ENCODE data around the gene TGFBR2.

Gene TGFBR2

GRCh38 chr3:30583973-30584372 is 22.4 kb upstream of the TGFBR2 start:
- Histone ChIP-seq H3K27me3 (ENCODE audit: control insufficient read depth in 1 of 2, insufficient read depth in 2 of 2, low read length in 2 of 2) (no peaks in the 10 kb centered on the region), H3K4me1 (ENCODE audit: control insufficient read depth, insufficient read depth, low read length) (no peaks in the 10 kb centered on the region), H3K36me3 (ENCODE audit: control insufficient read depth in 2 of 2, insufficient read depth in 2 of 2, low read length in 2 of 2) (no peaks in the 10 kb centered on the region), H3K9ac (ENCODE audit: low read length in 2 of 2) (no peak overlapping the region), H3K4me3 (ENCODE audit: low read length in 2 of 2) (no peak overlapping the region), H3K27ac (ENCODE audit: low read length) (no peak overlapping the region), H3K9me3 (ENCODE audit: control insufficient read depth in 2 of 2, low read length in 2 of 2) (no peaks in the 10 kb centered on the region)

DNA sequence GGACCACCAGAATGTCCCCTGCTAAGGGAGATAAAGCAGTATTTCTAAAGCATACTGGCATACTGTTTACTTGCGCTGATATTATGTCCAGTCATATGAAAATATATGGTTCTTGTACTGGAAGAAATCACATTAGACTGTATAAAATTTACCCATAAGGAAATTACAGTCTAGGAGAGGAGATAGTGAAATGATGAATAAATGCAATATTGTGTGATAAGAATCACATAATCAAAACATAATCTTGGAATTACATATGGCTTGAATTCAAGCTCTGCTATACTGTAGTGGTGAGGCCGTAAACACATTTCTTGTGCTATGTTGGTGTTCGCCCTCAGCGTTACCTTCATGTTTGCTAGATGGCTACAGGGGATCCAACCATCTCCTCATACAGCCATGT is 20.7 kb upstream of the TGFBR2 start:
- Histone ChIP-seq H3K9me3 (ENCODE audit: control insufficient read depth in 2 of 2, low read length in 2 of 2) (no peaks in the 10 kb centered on the region), H3K27me3 (ENCODE audit: control insufficient read depth in 1 of 2, insufficient read depth in 2 of 2, low read length in 2 of 2) (no peaks in the 10 kb centered on the region), H3K4me1 (ENCODE audit: control insufficient read depth, insufficient read depth, low read length) (no peaks in the 10 kb centered on the region)

DNA sequence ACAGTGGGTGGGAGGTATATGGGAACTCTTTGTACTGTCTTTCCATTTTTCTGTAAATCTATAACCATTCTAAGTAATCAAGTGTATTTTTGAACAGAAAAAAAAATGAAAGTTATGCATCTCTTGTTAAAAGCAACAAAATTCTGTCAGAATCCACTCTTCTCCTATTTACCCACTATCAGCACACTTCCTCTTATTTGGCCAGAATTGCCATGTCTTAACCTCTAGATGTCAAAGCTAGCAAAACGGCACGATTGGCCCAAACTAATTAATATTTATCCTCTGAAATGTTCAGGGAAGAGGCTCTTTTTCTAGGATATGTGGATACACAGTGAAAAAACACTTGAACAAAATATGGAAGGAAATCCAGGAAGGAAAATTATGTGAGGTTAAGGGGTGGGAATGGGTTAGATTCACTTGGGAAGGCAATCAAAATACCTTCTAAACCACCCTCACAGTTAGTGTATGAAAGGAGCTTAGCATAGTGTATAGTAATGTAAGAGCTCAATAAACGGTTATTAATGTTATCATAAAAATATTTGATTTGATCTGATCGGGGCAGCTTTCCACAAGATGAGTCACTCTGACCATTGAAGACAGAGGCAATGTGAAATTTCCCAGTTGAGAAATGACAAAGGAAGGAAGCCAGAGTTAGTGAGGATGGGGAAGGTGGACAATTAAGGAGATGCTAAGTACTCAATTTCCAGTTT is 20.1 kb upstream of the TGFBR2 start:
- Histone ChIP-seq H3K27me3 (ENCODE audit: control insufficient read depth in 1 of 2, insufficient read depth in 2 of 2, low read length in 2 of 2) (no peaks in the 10 kb centered on the region), H3K4me3 (ENCODE audit: low read length in 2 of 2) (no peak overlapping the region), H3K36me3 (ENCODE audit: control insufficient read depth in 2 of 2, insufficient read depth in 2 of 2, low read length in 2 of 2) (no peaks in the 10 kb centered on the region), H3K4me1 (ENCODE audit: control insufficient read depth, insufficient read depth, low read length) (no peaks in the 10 kb centered on the region), H3K27ac (ENCODE audit: low read length) (no peak overlapping the region), H3K9me3 (ENCODE audit: control insufficient read depth in 2 of 2, low read length in 2 of 2) (no peaks in the 10 kb centered on the region), H3K9ac (ENCODE audit: low read length in 2 of 2) (no peak overlapping the region)

More for the DNA sequence above, 20.7 kb upstream of the TGFBR2 start:
- Histone ChIP-seq H3K9ac (ENCODE audit: low read length in 2 of 2) (no peak overlapping the region), H3K36me3 (ENCODE audit: control insufficient read depth in 2 of 2, insufficient read depth in 2 of 2, low read length in 2 of 2) (no peaks in the 10 kb centered on the region), H3K4me3 (ENCODE audit: low read length in 2 of 2) (no peak overlapping the region), H3K27ac (ENCODE audit: low read length) (no peak overlapping the region)

- H3K4me1 ChIP-seq (ENCODE audit: control insufficient read depth, insufficient read depth, low read length): no peaks in the 10 kb centered on the region
- no peaks in the 10 kb centered on the region for H3K27me3 ChIP-seq (ENCODE audit: control insufficient read depth in 1 of 2, insufficient read depth in 2 of 2, low read length in 2 of 2)
- no peak overlapping the region for H3K9ac ChIP-seq (ENCODE audit: low read length in 2 of 2)
- H3K36me3 ChIP-seq (ENCODE audit: control insufficient read depth in 2 of 2, insufficient read depth in 2 of 2, low read length in 2 of 2): no peaks in the 10 kb centered on the region
- no peaks in the 10 kb centered on the region for H3K9me3 ChIP-seq (ENCODE audit: control insufficient read depth in 2 of 2, low read length in 2 of 2)
- H3K27ac ChIP-seq (ENCODE audit: low read length): no peak overlapping the region
- H3K4me3 ChIP-seq (ENCODE audit: low read length in 2 of 2): no peak overlapping the region
Measured at GRCh38 chr3:30586806-30587486, 19.5 kb upstream of the TGFBR2 start.

DNA sequence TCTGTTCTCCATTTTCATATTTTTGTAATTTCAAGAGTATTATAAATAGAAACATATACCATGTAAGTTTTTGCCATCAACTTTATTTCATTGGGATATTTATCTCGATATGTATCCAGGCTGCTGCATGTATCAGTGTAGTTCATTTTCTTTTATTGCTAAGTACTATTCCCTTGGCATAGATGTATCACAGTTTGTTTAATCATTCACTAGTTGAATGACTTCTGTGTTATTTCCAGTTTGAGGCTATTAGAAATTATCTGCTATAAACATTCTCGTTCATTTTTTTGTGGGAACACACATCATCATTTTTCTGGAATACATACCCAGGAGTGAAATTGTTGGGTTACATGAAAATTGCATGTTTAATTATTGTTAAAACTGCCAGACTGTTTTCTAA is 18.5 kb upstream of the TGFBR2 start:
- no peaks in the 10 kb centered on the region for H3K27me3 ChIP-seq (ENCODE audit: control insufficient read depth in 1 of 2, insufficient read depth in 2 of 2, low read length in 2 of 2)
- no peaks in the 10 kb centered on the region for H3K9me3 ChIP-seq (ENCODE audit: control insufficient read depth in 2 of 2, low read length in 2 of 2)
- no peak overlapping the region for H3K27ac ChIP-seq (ENCODE audit: low read length)
- no peak overlapping the region for H3K4me3 ChIP-seq (ENCODE audit: low read length in 2 of 2)
- H3K9ac ChIP-seq (ENCODE audit: low read length in 2 of 2): no peak overlapping the region
- no peaks in the 10 kb centered on the region for H3K36me3 ChIP-seq (ENCODE audit: control insufficient read depth in 2 of 2, insufficient read depth in 2 of 2, low read length in 2 of 2)
- no peaks in the 10 kb centered on the region for H3K4me1 ChIP-seq (ENCODE audit: control insufficient read depth, insufficient read depth, low read length)

- H3K27me3 ChIP-seq (ENCODE audit: control insufficient read depth in 1 of 2, insufficient read depth in 2 of 2, low read length in 2 of 2): no peaks in the 10 kb centered on the region
- H3K9me3 ChIP-seq (ENCODE audit: control insufficient read depth in 2 of 2, low read length in 2 of 2): no peaks in the 10 kb centered on the region
- H3K9ac ChIP-seq (ENCODE audit: low read length in 2 of 2): no peak overlapping the region
- H3K27ac ChIP-seq (ENCODE audit: low read length): no peak overlapping the region
- no peaks in the 10 kb centered on the region for H3K36me3 ChIP-seq (ENCODE audit: control insufficient read depth in 2 of 2, insufficient read depth in 2 of 2, low read length in 2 of 2)
- no peak overlapping the region for H3K4me3 ChIP-seq (ENCODE audit: low read length in 2 of 2)
- H3K4me1 ChIP-seq (ENCODE audit: control insufficient read depth, insufficient read depth, low read length): no peaks in the 10 kb centered on the region
Measured at GRCh38 chr3:30596152-30596551, 10.2 kb upstream of the TGFBR2 start.

GRCh38 chr3:30597131-30597768 is 9.2 kb upstream of the TGFBR2 start:
- Histone ChIP-seq H3K4me3 (ENCODE audit: low read length in 2 of 2) (no peak overlapping the region), H3K27ac (ENCODE audit: low read length) (no peak overlapping the region), H3K27me3 (ENCODE audit: control insufficient read depth in 1 of 2, insufficient read depth in 2 of 2, low read length in 2 of 2) (no peaks in the 10 kb centered on the region), H3K9ac (ENCODE audit: low read length in 2 of 2) (no peak overlapping the region), H3K4me1 (ENCODE audit: control insufficient read depth, insufficient read depth, low read length) (no peaks in the 10 kb centered on the region), H3K9me3 (ENCODE audit: control insufficient read depth in 2 of 2, low read length in 2 of 2) (no peaks in the 10 kb centered on the region), H3K36me3 (ENCODE audit: control insufficient read depth in 2 of 2, insufficient read depth in 2 of 2, low read length in 2 of 2) (no peaks in the 10 kb centered on the region)

DNA sequence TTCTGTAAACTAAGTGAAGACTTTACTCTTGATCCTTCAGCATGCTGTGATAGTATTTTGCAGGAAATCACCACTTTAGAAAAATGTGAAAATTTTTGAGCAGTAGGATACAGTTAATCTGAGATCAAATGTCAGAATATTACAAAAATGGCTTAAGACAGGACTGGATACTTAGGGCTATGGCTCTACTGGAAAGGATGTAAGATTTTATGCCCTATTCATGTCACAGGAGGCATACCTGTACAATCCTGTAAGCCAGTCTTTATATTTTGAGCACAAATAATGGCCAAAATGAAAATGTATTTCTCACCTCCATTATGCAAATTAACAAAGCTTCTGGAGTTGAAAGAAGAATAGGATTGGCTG is 8.6 kb upstream of the TGFBR2 start:
- Histone ChIP-seq H3K27ac (ENCODE audit: low read length) (no peak overlapping the region), H3K36me3 (ENCODE audit: control insufficient read depth in 2 of 2, insufficient read depth in 2 of 2, low read length in 2 of 2) (no peaks in the 10 kb centered on the region), H3K4me1 (ENCODE audit: control insufficient read depth, insufficient read depth, low read length) (no peaks in the 10 kb centered on the region), H3K9ac (ENCODE audit: low read length in 2 of 2) (no peak overlapping the region), H3K9me3 (ENCODE audit: control insufficient read depth in 2 of 2, low read length in 2 of 2) (no peaks in the 10 kb centered on the region), H3K27me3 (ENCODE audit: control insufficient read depth in 1 of 2, insufficient read depth in 2 of 2, low read length in 2 of 2) (no peaks in the 10 kb centered on the region), H3K4me3 (ENCODE audit: low read length in 2 of 2) (no peak overlapping the region)

DNA sequence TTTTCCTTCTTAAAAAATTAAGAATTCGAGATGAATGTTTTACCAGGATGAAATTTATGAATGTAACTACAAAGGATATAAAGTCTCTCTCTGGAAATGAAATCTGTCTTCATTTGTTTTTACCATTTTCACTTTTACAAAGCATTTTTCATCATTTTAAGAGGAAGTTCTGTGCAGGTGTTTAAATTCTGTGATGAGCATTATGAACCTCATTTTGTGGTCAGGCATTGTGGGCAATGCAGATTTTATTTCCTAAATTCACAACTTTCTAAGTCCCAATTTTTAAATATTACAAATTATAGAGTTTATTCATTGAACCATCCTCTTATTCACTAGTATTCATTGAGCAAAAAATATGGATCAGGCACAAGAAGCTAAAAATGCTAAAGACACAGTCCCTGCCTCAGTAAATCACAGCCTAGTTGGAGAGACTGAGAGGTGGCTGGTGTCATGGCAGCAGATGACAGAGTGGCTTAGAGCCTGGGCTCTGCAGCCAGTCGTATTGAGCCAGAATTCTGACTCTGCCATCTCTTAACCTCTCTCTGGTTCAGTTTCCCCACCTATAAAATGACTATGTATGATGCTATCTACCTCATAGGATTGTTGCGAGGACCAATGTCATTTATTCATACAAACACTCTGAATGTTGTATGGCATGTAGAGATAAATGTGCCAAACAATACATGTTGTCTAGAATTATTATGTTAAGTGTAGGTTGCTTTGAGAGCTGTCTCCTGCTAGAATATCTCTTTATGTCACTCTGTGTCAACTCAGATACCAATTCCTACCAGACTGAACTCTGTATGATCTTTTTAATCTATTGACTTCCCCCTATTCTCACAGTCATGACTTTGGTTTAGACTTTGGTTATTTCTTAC is 7.5 kb upstream of the TGFBR2 start:
- H3K9ac ChIP-seq (ENCODE audit: low read length in 2 of 2): no peak overlapping the region
- H3K4me3 ChIP-seq (ENCODE audit: low read length in 2 of 2): no peak overlapping the region
- H3K4me1 ChIP-seq (ENCODE audit: control insufficient read depth, insufficient read depth, low read length): no peaks in the 10 kb centered on the region
- H3K27me3 ChIP-seq (ENCODE audit: control insufficient read depth in 1 of 2, insufficient read depth in 2 of 2, low read length in 2 of 2): no peaks in the 10 kb centered on the region
- no peaks in the 10 kb centered on the region for H3K36me3 ChIP-seq (ENCODE audit: control insufficient read depth in 2 of 2, insufficient read depth in 2 of 2, low read length in 2 of 2)
- no peaks in the 10 kb centered on the region for H3K9me3 ChIP-seq (ENCODE audit: control insufficient read depth in 2 of 2, low read length in 2 of 2)
- H3K27ac ChIP-seq (ENCODE audit: low read length): no peak overlapping the region

DNA sequence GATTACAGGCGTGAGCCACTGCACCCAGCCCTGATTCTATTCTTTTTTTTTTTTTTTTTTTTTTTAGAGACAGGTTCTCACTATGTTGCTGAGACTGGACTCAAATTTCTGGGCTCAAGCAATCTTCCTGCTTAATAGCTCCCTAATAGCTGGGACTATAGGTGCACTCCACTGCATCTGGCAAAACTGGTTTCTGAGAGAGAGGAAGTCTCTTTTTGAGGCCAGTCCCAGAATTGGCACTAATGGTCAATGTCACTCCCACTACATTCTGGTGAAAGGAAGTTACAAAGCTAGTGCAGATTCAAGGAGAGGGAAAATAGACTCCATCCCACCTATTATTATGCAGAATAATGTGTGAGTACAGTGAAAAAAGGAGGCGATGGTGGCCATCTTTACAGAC is 5.8 kb upstream of the TGFBR2 start:
- Histone ChIP-seq H3K27ac (ENCODE audit: low read length) (no peak overlapping the region), H3K9ac (ENCODE audit: low read length in 2 of 2) (no peak overlapping the region), H3K27me3 (ENCODE audit: control insufficient read depth in 1 of 2, insufficient read depth in 2 of 2, low read length in 2 of 2) (no peaks in the 10 kb centered on the region), H3K36me3 (ENCODE audit: control insufficient read depth in 2 of 2, insufficient read depth in 2 of 2, low read length in 2 of 2) (no peaks in the 10 kb centered on the region), H3K9me3 (ENCODE audit: control insufficient read depth in 2 of 2, low read length in 2 of 2) (no peaks in the 10 kb centered on the region), H3K4me3 (ENCODE audit: low read length in 2 of 2) (no peak overlapping the region), H3K4me1 (ENCODE audit: control insufficient read depth, insufficient read depth, low read length) (no peaks in the 10 kb centered on the region)

Measured in stomach smooth muscle (tissue), 2 donors.